Gastrocnemius medialis (tissue), 4 donors: ENCODE measurements around the gene NR4A1. TPM values are rescaled to one million over a fixed set of nuclear protein-coding genes. Genes with fewer than 3 reads are reported as not detected.
"Not testable (repeated sequence)": the region's sequence is repeated elsewhere in the genome, so short reads cannot be mapped to it uniquely, and the experiment has no call there.

Experiments used
- ATAC-seq, 2 donors: fragments of 150-250 bp; one replicate each; pipeline ENCODE4 v1.9.1; 2016
- DNase-seq, 2 donors: peaks; one replicate each; pipeline ENCODE4 v3.0.0-alpha.2; 2019
- H3K27ac ChIP-seq, 4 donors: fragments of 200-600 bp; sonication (generic); 1 replicate in 1 of 4; 2 replicates in 3 of 4; pipeline ENCODE4 v1.5.1; 2016 to 2018; ENCODE audit warnings: mild to moderate bottlenecking in 2 of 4, moderate library complexity in 1 of 4
- H3K27me3 ChIP-seq, 3 donors: fragments of 200-600 bp; sonication (generic) in 2 of 3; 1 replicate in 1 of 3; 2 replicates in 2 of 3; pipeline versions ENCODE4 v1.5.1 to v1.6.0; 2016 to 2019; ENCODE audit warnings: mild to moderate bottlenecking in 1 of 3, moderate library complexity in 1 of 3
- H3K36me3 ChIP-seq, 2 donors: fragments of 200-600 bp; sonication (generic) in 1 of 2; one replicate each; pipeline ENCODE4 v1.5.1; 2017 to 2018
- H3K4me1 ChIP-seq, 2 donors: fragments of 200-600 bp; sonication (generic) in 1 of 2; one replicate each; pipeline ENCODE4 v1.5.1; 2016 to 2017; ENCODE audit warnings: mild to moderate bottlenecking in 2 of 2
- H3K4me3 ChIP-seq, 4 donors: fragments of 200-600 bp; sonication (generic) in 3 of 4; 1 replicate in 1 of 4; 2 replicates in 3 of 4; pipeline ENCODE4 v1.5.1; 2016 to 2019; ENCODE audit warnings: mild to moderate bottlenecking in 2 of 4
- H3K9me3 ChIP-seq, 3 donors: fragments of 200-600 bp; sonication (generic) in 2 of 3; 1 replicate in 1 of 3; 2 replicates in 2 of 3; pipeline ENCODE4 v1.5.1; 2016 to 2019
- CTCF ChIP-seq, 5 experiments: fragments of 450-650 bp in 3 of 5; fragments of 200-600 bp in 2 of 5; sonication (generic) in 2 of 5; IDR thresholded peaks in 4 of 5; conservative IDR thresholded peaks in 1 of 5; 1 replicate in 4 of 5; 2 replicates in 1 of 5; pipeline ENCODE4 v1.5.1; 2016 to 2019; ENCODE audit warnings: antibody characterized with exemption in 5 of 5, mild to moderate bottlenecking in 3 of 5, moderate library complexity in 3 of 5
- POLR2A ChIP-seq, 2 donors: fragments of 450-650 bp; IDR thresholded peaks; one replicate each; pipeline ENCODE4 v1.6.1; 2017; ENCODE audit warnings: antibody characterized with exemption in 2 of 2, mild to moderate bottlenecking in 2 of 2, moderate library complexity in 2 of 2
- in situ Hi-C, 4 donors: fragments of 200-750 bp; cut with MboI; loops; one replicate each; pipeline versions ENCODE4 v1.15.0 to v1.8.0; 2017; ENCODE audit warnings: low sequenced_read_pairs in 4 of 4
- intact Hi-C: fragments of 100-400 bp; cut with DNase I; formaldehyde crosslinking; loops from one replicate; pipeline ENCODE4 v1.15.1; 2023; ENCODE audit warnings: low total_unique reads
- total RNA-seq, 4 donors: library from RNA; depleted of rRNA; stranded (reverse); fragments of >200 nt; gene quantifications; one replicate each; pipeline versions ENCODE4 v1.1.0 to v1.2.3, GENCODE V29; 2016

The NR4A1 gene
- total RNA-seq, 4 donors from 2014 or later = 36.3 to 248 (median 90.1) TPM

GRCh38 chr12:52096332-52097044 is 45.2 kb downstream of the NR4A1 start:
- in situ Hi-C loops = no loop called here

GRCh38 chr12:52097045-52097666 is 45.9 kb downstream of the NR4A1 start:
- intact Hi-C loops (no loop called here), in situ Hi-C loops (no loop called here)
- no peak for DNase-seq

More at GRCh38 chr12:52096332-52097044, 45.2 kb downstream of the NR4A1 start:
- Histone ChIP-seq H3K4me3 (no peak overlapping the region), H3K27ac (no peak overlapping the region), H3K27me3 (no peaks in the 10 kb centered on the region), H3K9me3 (no peaks in the 10 kb centered on the region), H3K4me1 (no peaks in the 10 kb centered on the region), H3K36me3 (no peaks in the 10 kb centered on the region)
- intact Hi-C loops = no loop called here
- TF ChIP-seq POLR2A (IDR thresholded peaks at IDR 0.05) (no peak), CTCF (IDR thresholded peaks at IDR 0.05 in 4 of 5, conservative IDR thresholded peaks at IDR 0.05 in 1 of 5) (no peak)
- ATAC-seq (no peak), DNase-seq (no peak)

GRCh38 chr12:52104431-52105089 is 53.3 kb downstream of the NR4A1 start:
- H3K4me3 ChIP-seq, ATAC-seq, in situ Hi-C loops, H3K9me3 ChIP-seq, intact Hi-C loops, DNase-seq, H3K27me3 ChIP-seq, H3K4me1 ChIP-seq, H3K27ac ChIP-seq, H3K36me3 ChIP-seq: not testable (repeated sequence)

More at GRCh38 chr12:52097045-52097666, 45.9 kb downstream of the NR4A1 start:
- H3K27me3 ChIP-seq = no peaks in the 10 kb centered on the region
- TF ChIP-seq CTCF (IDR thresholded peaks at IDR 0.05 in 4 of 5, conservative IDR thresholded peaks at IDR 0.05 in 1 of 5) = no peak
- TF ChIP-seq POLR2A (IDR thresholded peaks at IDR 0.05) = no peak
- no peaks in the 10 kb centered on the region for H3K9me3 ChIP-seq
- no peak for ATAC-seq
- no peak overlapping the region for H3K4me3 ChIP-seq
- H3K36me3 ChIP-seq = no peaks in the 10 kb centered on the region
- no peaks in the 10 kb centered on the region for H3K4me1 ChIP-seq
- no peak overlapping the region for H3K27ac ChIP-seq

Other genes starting within 250 kb of the NR4A1 start
- under 1 TPM in 2 of 4 donors, not detected in 2; 0.07 to 0.25 TPM for gene FIGNL2, start 202.7 kb upstream of the NR4A1 start, total RNA-seq
- gene ANKRD33, start 163.3 kb upstream of the NR4A1 start, total RNA-seq = not detected
- 10 to 100 TPM; 37.1 to 53.5 (median 43.3) TPM for gene ACVRL1, start 143.9 kb upstream of the NR4A1 start, total RNA-seq
- gene ACVR1B, start 99.7 kb upstream of the NR4A1 start, total RNA-seq = 10 to 100 TPM in 3 of 4 donors, 1 to 10 TPM in 1; 8.7 to 15.9 (median 10.1) TPM
- gene TAMALIN, start 44.5 kb upstream of the NR4A1 start, total RNA-seq = 10 to 100 TPM in 2 of 4 donors, 1 to 10 TPM in 2; 9.3 to 14.9 (median 11.8) TPM
- gene ATG101, start 18.5 kb downstream of the NR4A1 start, total RNA-seq = 10 to 100 TPM; 23.3 to 49.4 (median 37.3) TPM
- gene SMIM41, start 28.3 kb downstream of the NR4A1 start, total RNA-seq = not detected
- under 1 TPM in 2 of 4 donors, not detected in 2; 0.13 to 0.26 TPM for gene KRT80, start 140.6 kb downstream of the NR4A1 start, total RNA-seq
- 1 to 10 TPM in 3 of 4 donors, under 1 TPM in 1; 0.39 to 4.4 (median 1.2) TPM for gene KRT7, start 181.8 kb downstream of the NR4A1 start, total RNA-seq
- under 1 TPM in 1 of 4 donors, not detected in 3; 0.24 TPM for gene KRT86, start 223.2 kb downstream of the NR4A1 start, total RNA-seq
- gene KRT81, start 240.1 kb downstream of the NR4A1 start, total RNA-seq = not detected